GM23248 (cell line): ENCODE data around the gene SULT1A2. TPM values are rescaled to one million over a fixed set of nuclear protein-coding genes. Genes with fewer than 3 reads are reported as not detected.
"Not testable (repeated sequence)": the region's sequence is repeated elsewhere in the genome, so short reads cannot be mapped to it uniquely, and the experiment has no call there.

Experiments used
- DNase-seq: peaks from one replicate; pipeline ENCODE4 v3.0.0-alpha.2; 2015
- H2AFZ ChIP-seq: fragments of 200-600 bp; sonication (generic); 2 replicates; pipeline ENCODE4 v1.6.1; 2016; ENCODE audit warnings: antibody characterized with exemption
- H3F3A ChIP-seq: fragments of 200-600 bp; sonication (generic); 2 replicates; pipeline ENCODE4 v1.6.1; 2016; ENCODE audit warnings: mild to moderate bottlenecking, antibody characterized with exemption, mixed run types; ENCODE audit not compliant: insufficient read depth
- H3K27ac ChIP-seq: fragments of 200-600 bp; sonication (generic); 2 replicates; pipeline ENCODE4 v1.5.1; 2016; ENCODE audit warnings: mild to moderate bottlenecking
- H3K27me3 ChIP-seq: fragments of 200-600 bp; sonication (generic); replicated peaks from 2 replicates; pipeline ENCODE4 v1.6.1; 2016; ENCODE audit warnings: mild to moderate bottlenecking; ENCODE audit not compliant: insufficient read depth
- H3K36me3 ChIP-seq: fragments of 200-600 bp; sonication (generic); 2 replicates; pipeline ENCODE4 v1.6.1; 2016; ENCODE audit warnings: low read depth, mild to moderate bottlenecking
- H3K4me1 ChIP-seq: fragments of 200-600 bp; sonication (generic); 2 replicates; pipeline ENCODE4 v1.6.1; 2016; ENCODE audit warnings: mild to moderate bottlenecking; ENCODE audit not compliant: insufficient read depth
- H3K4me2 ChIP-seq: fragments of 200-600 bp; sonication (generic); one replicate; pipeline ENCODE4 v1.6.1; 2016; ENCODE audit warnings: mild to moderate bottlenecking; ENCODE audit not compliant: unreplicated experiment
- H3K4me3 ChIP-seq: fragments of 200-600 bp; sonication (generic); 2 replicates; pipeline ENCODE4 v1.5.1; 2016; ENCODE audit warnings: mild to moderate bottlenecking
- H3K79me2 ChIP-seq: fragments of 200-600 bp; sonication (generic); 2 replicates; pipeline ENCODE4 v1.6.1; 2016; ENCODE audit warnings: mild to moderate bottlenecking; ENCODE audit not compliant: insufficient read depth
- H3K9ac ChIP-seq: fragments of 200-600 bp; sonication (generic); 2 replicates; pipeline ENCODE4 v1.6.1; 2016; ENCODE audit warnings: mild to moderate bottlenecking
- H3K9me2 ChIP-seq: fragments of 200-600 bp; sonication (generic); 2 replicates; pipeline ENCODE4 v1.6.1; 2016; ENCODE audit warnings: mixed run types, mild to moderate bottlenecking, moderate library complexity; ENCODE audit not compliant: insufficient read depth
- H3K9me3 ChIP-seq: fragments of 200-600 bp; sonication (generic); one replicate; pipeline ENCODE4 v1.6.1; 2017; ENCODE audit warnings: low read depth
- H4K20me1 ChIP-seq: fragments of 200-600 bp; sonication (generic); 2 replicates; pipeline ENCODE4 v1.6.0; 2016; ENCODE audit not compliant: insufficient read depth
- EZH2 ChIP-seq: fragments of 200-600 bp; sonication (generic); IDR thresholded peaks from 2 replicates; pipeline ENCODE4 v1.6.1; 2018; ENCODE audit warnings: antibody characterized with exemption, mild to moderate bottlenecking; ENCODE audit not compliant: insufficient read depth, poor library complexity, severe bottlenecking
- EZH2phosphoT487 ChIP-seq: fragments of 200-600 bp; sonication (generic); IDR thresholded peaks from 2 replicates; pipeline ENCODE4 v1.6.1; 2018; ENCODE audit warnings: antibody characterized with exemption, moderate library complexity, mild to moderate bottlenecking, low read depth; ENCODE audit not compliant: insufficient read depth
- WGBS, 2 experiments: methylation state at CpG; one replicate each; pipeline ENCODE4 v1.1.6; 2015 to 2017; ENCODE audit warnings: low lambda C conversion rate in 2 of 2, low coverage in 1 of 2; ENCODE audit errors: missing lambda C conversion rate in 2 of 2; 5-methylcytosine and 5-hydroxymethylcytosine counted together
- in situ Hi-C: fragments of 300-500 bp; cut with MboI; formaldehyde crosslinking; loops from 2 replicates; pipeline ENCODE4 v1.15.0; 2020
- polyA plus RNA-seq: library from polyadenylated mRNA; unstranded; fragments of >200 nt; fragmentation: Nextera tagmentation; extraction: Ambion mirVana; gene quantifications from 2 replicates; pipeline ENCODE4 v1.2.1, GENCODE V29; 2016
- total RNA-seq: library from RNA; depleted of rRNA; stranded (reverse); fragments of >200 nt; shearing (Covaris generic); gene quantifications from 2 replicates; pipeline ENCODE4 v1.2.3, GENCODE V29; 2014

The SULT1A2 gene
- total and polyA plus RNA-seq, 2 experiments from 2014 or later = not detected

DNA sequence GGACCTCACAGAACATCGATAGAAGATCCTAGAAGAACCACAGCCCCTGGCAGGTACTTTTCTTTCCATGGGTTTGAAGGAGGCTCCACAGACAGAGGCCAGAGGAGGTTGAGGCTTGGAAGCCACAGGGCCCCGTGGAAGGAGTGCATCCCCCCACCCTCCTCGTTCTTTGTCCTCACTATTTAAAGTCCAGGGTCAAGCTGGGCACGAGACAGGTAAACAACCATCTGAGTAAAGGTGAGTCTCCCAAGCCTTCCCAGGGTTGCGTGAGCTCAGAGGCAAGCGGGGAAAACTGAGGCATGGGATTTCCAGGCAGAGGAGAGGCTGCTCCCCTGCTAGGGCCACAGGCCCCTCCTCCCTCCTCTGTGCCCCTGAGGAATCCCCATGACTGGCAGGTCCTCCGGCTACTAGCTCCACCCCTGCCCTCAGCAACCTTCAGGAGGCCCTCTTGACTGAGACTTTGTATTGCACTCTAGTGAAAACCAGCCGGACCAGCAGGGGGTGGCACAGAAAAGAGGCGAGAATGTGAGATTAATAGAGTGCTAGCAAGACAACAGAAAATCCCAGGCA lies 927 bp upstream of the SULT1A2 start:
- Histone ChIP-seq H3F3A (no peaks in the 10 kb centered on the region), H3K4me3 (no peak overlapping the region), H4K20me1 (no peaks in the 10 kb centered on the region), H2AFZ (no peak overlapping the region), H3K27me3 (no peaks in the 10 kb centered on the region), H3K9me3 (no peaks in the 10 kb centered on the region), H3K79me2 (no peaks in the 10 kb centered on the region), H3K4me2 (no peak overlapping the region), H3K27ac (no peak overlapping the region), H3K4me1 (no peaks in the 10 kb centered on the region), H3K9ac (no peak overlapping the region), H3K9me2 (no peaks in the 10 kb centered on the region), H3K36me3 (no peaks in the 10 kb centered on the region)
- TF ChIP-seq EZH2 = no peak
- TF ChIP-seq EZH2phosphoT487 = no peak
- WGBS, 2 experiments = 54 to 68% methylated on average over 9 of the region's 9 CpGs
- no peak for DNase-seq
- in situ Hi-C loops = no loop called here

- no peak overlapping the region for H2AFZ ChIP-seq
- no peaks in the 10 kb centered on the region for H3F3A ChIP-seq
- no peak for TF ChIP-seq EZH2
- TF ChIP-seq EZH2phosphoT487 = no peak
- DNase-seq = peak; percentile 4
- H3K9me2 ChIP-seq = no peaks in the 10 kb centered on the region
- no peaks in the 10 kb centered on the region for H3K79me2 ChIP-seq
- no peaks in the 10 kb centered on the region for H3K36me3 ChIP-seq
- no peaks in the 10 kb centered on the region for H3K27me3 ChIP-seq
- no peaks in the 10 kb centered on the region for H4K20me1 ChIP-seq
- H3K27ac ChIP-seq = no peak overlapping the region
- no peaks in the 10 kb centered on the region for H3K4me1 ChIP-seq
- H3K4me3 ChIP-seq = no peak overlapping the region
- no peaks in the 10 kb centered on the region for H3K9me3 ChIP-seq
- H3K9ac ChIP-seq = no peak overlapping the region
- 61 to 66% methylated on average over 8 of the region's 8 CpGs for WGBS, 2 experiments
- no peak overlapping the region for H3K4me2 ChIP-seq
- in situ Hi-C loops = no loop called here
These were observed 677 bp downstream of the SULT1A2 start for GRCh38 chr16:28596115-28596630.

DNA sequence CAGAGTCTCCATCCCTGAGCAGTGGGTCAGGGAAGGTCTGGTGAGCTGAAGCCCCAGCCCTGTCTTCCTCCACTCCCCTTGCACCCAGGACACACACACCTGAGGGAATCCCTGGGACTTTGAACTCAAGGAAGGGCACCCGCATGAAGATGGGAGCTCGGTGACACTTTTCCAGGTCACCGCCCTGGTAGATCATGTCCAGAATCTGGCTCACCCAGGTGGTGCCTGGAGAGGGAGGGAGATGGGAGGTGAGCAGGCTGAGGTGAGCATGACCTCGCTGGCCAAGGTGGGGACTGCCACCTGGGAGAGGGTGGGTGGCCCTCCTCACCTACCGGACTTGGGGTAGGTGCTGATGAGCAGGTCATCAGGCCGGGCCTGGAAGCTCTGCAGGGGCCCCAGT lies 1.4 kb downstream of the SULT1A2 start:
- H3K4me3 ChIP-seq, H3F3A ChIP-seq, H3K79me2 ChIP-seq, DNase-seq, H3K27ac ChIP-seq, H3K9me2 ChIP-seq, H3K9ac ChIP-seq, H3K9me3 ChIP-seq, H3K27me3 ChIP-seq, H3K4me2 ChIP-seq, H4K20me1 ChIP-seq, H3K4me1 ChIP-seq, H3K36me3 ChIP-seq, H2AFZ ChIP-seq, in situ Hi-C loops: not testable (repeated sequence)
- WGBS, 2 experiments = 95 to 98% methylated on average over 5 to 6 of the region's 6 CpGs

DNA sequence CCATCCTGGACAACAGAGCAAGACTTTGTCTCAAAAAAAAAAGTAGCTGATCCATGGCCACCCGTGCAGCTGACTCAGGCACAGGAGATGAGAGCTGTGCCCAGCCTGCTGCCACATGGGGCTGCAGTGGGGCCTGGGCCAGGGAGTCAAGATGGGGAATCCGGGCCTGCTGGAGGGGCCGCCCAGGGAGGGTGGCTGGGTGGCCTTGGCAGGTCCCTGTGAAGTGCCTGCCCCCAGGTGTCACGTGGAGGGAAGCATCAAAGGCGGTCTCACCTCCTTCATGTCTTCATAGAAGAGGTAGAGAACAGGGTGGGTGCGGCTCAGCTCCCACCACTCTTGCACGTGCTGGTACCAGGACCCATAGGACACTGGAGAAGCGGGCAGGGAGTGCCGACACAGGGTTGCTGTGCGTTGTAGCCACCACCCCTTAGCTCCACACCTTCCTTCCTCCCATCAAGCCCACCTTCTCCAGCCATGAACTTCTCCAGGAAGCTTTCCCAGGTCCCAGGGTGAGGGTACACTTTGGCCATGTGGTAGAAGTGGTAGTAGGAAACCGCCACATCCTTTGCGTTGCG lies 3.8 kb downstream of the SULT1A2 start:
- in situ Hi-C loops = no loop called here
- no peak overlapping the region for H3K4me3 ChIP-seq
- H3K4me1 ChIP-seq = no peaks in the 10 kb centered on the region
- 78% methylated on average over 12 to 13 of the region's 13 CpGs for WGBS, 2 experiments
- H3K27ac ChIP-seq = no peak overlapping the region
- no peaks in the 10 kb centered on the region for H3K27me3 ChIP-seq
- DNase-seq = no peak
- no peaks in the 10 kb centered on the region for H4K20me1 ChIP-seq
- no peaks in the 10 kb centered on the region for H3K36me3 ChIP-seq
- H3K4me2 ChIP-seq = no peak overlapping the region
- no peak overlapping the region for H3K9ac ChIP-seq
- no peaks in the 10 kb centered on the region for H3K9me3 ChIP-seq
- no peaks in the 10 kb centered on the region for H3K79me2 ChIP-seq
- H3F3A ChIP-seq = no peaks in the 10 kb centered on the region
- TF ChIP-seq EZH2 = no peak
- TF ChIP-seq EZH2phosphoT487 = no peak
- no peaks in the 10 kb centered on the region for H3K9me2 ChIP-seq
- H2AFZ ChIP-seq = no peak overlapping the region
